IPS DF 6.9 (cell line): ENCODE measurements around the gene TM9SF1.

Source experiments
- DNase-seq: peaks from one replicate; pipeline ENCODE4 v3.0.0-alpha.2; 2013; ENCODE audit warnings: low read depth, low spot score
- H3K27ac ChIP-seq: one replicate; pipeline ENCODE4 v1.5.1; 2013; ENCODE audit warnings: low read length, control low read depth
- H3K27me3 ChIP-seq: 2 replicates; pipeline ENCODE4 v1.6.1; 2013; ENCODE audit warnings: mild to moderate bottlenecking, low read length; ENCODE audit not compliant: control insufficient read depth, insufficient read depth
- H3K36me3 ChIP-seq: 2 replicates; pipeline ENCODE4 v1.6.1; 2013; ENCODE audit warnings: low read length; ENCODE audit not compliant: control insufficient read depth, insufficient read depth
- H3K4me1 ChIP-seq: 2 replicates; pipeline ENCODE4 v1.6.1; 2013; ENCODE audit warnings: low read length; ENCODE audit not compliant: control insufficient read depth, insufficient read depth
- H3K4me3 ChIP-seq: 2 replicates; pipeline ENCODE4 v1.5.1; 2013; ENCODE audit warnings: mild to moderate bottlenecking, low read length
- H3K9me3 ChIP-seq: 2 replicates; pipeline ENCODE4 v1.6.1; 2013; ENCODE audit warnings: low read length, inconsistent platforms; ENCODE audit not compliant: control insufficient read depth, insufficient read depth
- WGBS: extraction: QIAGEN DNeasy Blood & Tissue Kit; methylation state at CpG from one replicate; pipeline ENCODE4 v1.1.7; 2013; ENCODE audit warnings: mixed read lengths, missing lambda C conversion rate; ENCODE audit not compliant: insufficient read length, insufficient coverage; 5-methylcytosine and 5-hydroxymethylcytosine counted together

Gene TM9SF1, protein sequence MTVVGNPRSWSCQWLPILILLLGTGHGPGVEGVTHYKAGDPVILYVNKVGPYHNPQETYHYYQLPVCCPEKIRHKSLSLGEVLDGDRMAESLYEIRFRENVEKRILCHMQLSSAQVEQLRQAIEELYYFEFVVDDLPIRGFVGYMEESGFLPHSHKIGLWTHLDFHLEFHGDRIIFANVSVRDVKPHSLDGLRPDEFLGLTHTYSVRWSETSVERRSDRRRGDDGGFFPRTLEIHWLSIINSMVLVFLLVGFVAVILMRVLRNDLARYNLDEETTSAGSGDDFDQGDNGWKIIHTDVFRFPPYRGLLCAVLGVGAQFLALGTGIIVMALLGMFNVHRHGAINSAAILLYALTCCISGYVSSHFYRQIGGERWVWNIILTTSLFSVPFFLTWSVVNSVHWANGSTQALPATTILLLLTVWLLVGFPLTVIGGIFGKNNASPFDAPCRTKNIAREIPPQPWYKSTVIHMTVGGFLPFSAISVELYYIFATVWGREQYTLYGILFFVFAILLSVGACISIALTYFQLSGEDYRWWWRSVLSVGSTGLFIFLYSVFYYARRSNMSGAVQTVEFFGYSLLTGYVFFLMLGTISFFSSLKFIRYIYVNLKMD

DNA sequence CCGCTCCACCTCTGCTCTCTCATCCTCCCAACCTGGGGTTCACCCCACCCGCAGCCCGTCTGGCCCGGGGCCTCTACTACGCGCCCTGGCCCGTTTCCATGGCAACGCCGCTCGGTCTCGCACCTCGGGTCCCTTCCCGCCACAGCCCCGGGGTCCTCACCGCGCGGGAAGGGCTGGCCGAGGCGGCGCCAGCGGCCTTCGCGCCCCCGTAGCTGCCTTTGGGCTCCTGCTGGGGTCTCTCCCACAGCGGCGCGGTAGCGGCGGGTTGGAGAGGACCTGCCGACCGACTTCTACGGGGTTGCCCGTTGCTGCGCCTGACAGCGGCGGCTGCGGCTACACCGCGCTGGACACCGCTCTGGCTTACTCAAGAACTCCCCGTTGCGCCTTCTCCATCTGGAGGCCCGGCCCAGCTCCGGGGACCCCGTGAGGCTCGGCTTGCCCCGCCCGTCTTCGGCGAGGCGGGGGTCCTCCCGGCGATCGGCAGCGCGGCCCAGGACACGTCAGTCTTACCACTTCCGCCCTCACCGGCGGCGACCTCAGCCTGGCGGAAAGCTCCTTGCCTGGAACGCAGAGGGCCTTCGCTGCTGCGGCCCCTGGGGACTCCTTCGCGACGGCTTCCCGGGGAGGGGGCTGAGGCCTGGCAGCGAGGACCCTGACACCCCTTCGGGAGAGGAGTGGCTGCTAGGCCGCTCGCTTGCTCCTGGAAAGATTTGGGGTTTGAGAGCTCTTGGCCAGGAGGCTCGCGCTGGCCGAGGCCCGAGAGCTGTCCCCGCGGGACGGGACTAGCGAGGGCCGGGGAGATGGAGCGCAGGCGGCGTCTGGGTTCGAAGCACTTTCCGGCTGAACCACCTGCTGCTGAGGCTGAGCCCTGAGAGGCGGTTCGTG is at the start of gene TM9SF1:
TSS of gene TM9SF1 (minus strand) at position 256 of the 885 bp plus-strand sequence. CDS start 422 bp downstream, outside the sequence.
- H3K9me3 ChIP-seq = no peaks in the 10 kb centered on the region
- no peaks in the 10 kb centered on the region for H3K4me1 ChIP-seq
- no peaks in the 10 kb centered on the region for H3K27me3 ChIP-seq
- WGBS = no CpG with 5 or more reads among the region's 89 CpGs
- H3K36me3 ChIP-seq = no peaks in the 10 kb centered on the region
- H3K4me3 ChIP-seq = peak within 1 kb of the TSS; percentile 68
- DNase-seq = no peak
- no peak within 1 kb of the TSS for H3K27ac ChIP-seq

GRCh38 chr14:24243336-24243836 is 48.1 kb upstream of the TM9SF1 start:
- WGBS = no CpG with 5 or more reads among the region's 10 CpGs
- no peaks in the 10 kb centered on the region for H3K9me3 ChIP-seq
- H3K4me1 ChIP-seq = peaks cover 2% of the 10 kb centered on the region; the same call in 1 of the 2 replicates
- DNase-seq = no peak
- no peak overlapping the region; the same call in 1 of the 2 replicates for H3K4me3 ChIP-seq
- H3K36me3 ChIP-seq = peaks cover 11% of the 10 kb centered on the region
- no peak overlapping the region for H3K27ac ChIP-seq
- H3K27me3 ChIP-seq = no peaks in the 10 kb centered on the region

DNA sequence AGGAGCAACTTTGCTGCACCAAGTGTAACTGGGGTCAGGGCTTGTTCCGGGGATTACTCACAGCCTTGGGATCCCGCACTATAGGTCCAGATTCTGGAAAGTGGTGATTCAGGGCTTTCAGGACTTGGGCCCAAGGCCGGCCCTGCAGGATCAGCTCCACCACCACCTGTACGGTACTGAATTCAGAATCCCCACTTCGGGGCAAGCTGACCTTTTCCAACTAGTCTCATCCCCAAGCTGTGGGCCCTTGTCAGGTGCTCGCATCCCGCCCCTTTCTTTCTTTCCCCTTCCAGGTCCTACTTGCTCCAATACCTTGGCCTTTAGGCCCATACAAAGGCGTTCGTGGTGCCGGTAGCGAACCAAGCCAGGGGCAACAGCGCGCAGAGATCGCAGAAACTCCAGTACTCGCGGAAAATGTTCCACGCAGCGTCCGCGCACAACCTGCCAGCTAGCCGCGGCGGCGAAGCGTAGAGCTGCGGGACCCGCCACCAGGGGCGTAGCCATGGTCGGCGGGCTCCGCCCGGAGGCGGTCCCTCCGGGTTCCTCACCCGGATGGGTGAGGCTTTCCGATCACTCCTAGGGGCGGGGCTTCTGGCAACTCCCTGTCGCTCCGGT is 46.7 kb upstream of the TM9SF1 start:
- H3K27me3 ChIP-seq = no peaks in the 10 kb centered on the region
- WGBS = no CpG with 5 or more reads among the region's 39 CpGs
- no peak overlapping the region for H3K27ac ChIP-seq

DNA sequence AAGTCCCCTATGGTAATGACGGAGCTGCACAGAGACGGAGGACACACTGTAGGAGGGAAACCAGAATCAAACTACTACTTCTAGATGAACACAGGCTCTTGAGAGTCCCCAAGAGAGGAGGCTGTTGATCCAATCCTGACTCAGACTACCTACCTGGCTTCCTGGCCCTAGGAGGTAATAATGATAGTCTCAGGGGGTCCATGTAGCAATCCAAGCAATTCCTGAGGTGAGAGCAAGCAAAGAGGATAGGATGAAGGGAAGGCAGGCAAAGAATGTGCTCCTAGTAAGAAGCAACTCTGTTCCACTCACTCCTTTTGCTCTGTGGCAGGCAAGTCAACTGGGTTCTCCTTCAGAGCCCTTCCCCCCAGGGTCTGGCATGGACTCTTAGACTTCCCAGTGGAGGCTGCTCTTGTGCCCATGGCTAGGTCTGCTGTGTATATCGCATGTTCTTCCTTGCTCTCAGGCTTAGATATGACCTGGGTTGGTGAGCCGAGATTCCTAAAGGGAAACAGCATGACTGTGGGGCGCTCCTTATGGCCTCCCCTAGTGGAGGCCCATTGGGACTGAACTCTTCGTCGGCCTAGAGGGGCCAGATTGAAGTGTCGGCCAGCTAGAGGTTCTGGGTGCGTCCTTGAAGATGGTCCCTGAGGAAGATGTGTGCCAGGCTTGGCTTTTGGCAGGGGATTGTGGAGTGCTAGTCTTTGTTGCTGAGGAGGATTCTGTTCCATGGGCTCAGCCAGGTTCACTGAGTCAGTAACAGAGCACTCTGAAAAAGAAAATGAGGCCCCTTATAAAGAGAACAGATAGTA is 45.1 kb upstream of the TM9SF1 start:
- H3K9me3 ChIP-seq = no peaks in the 10 kb centered on the region
- no CpG with 5 or more reads among the region's 9 CpGs for WGBS
- no peak overlapping the region for H3K4me3 ChIP-seq
- no peak overlapping the region for H3K27ac ChIP-seq
- no peak for DNase-seq
- no peaks in the 10 kb centered on the region for H3K27me3 ChIP-seq
- H3K36me3 ChIP-seq = peaks cover 27% of the 10 kb centered on the region
- H3K4me1 ChIP-seq = peaks cover 2% of the 10 kb centered on the region; the same call in 1 of the 2 replicates

More for the DNA sequence above, 46.7 kb upstream of the TM9SF1 start:
- no peaks in the 10 kb centered on the region for H3K9me3 ChIP-seq
- peaks cover 2% of the 10 kb centered on the region; the same call in 1 of the 2 replicates for H3K4me1 ChIP-seq
- peaks cover 22% of the 10 kb centered on the region for H3K36me3 ChIP-seq
- DNase-seq = peak; percentile 57
- H3K4me3 ChIP-seq = peak overlapping the region; percentile 81

DNA sequence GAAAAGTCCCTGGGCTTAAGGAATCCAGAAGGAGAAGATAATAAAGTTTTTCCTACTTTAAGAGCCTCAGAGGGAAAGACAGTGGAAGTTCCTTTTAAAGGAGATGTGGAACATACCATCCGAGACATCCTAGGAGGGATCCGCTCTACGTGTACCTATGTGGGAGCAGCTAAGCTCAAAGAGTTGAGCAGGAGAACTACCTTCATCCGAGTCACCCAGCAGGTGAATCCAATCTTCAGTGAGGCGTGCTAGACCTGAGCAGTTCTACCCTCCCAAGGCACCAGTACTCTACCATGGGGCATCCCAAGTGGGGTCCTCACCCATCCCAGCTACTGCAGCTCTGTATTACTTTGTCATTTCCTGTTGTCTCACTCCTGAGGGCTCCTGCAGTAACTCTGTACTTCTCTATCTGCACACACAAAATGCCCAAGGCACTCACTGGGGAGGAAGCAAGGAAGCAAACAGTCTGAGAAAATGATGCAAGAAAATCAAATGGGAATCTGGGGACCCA is 43.3 kb upstream of the TM9SF1 start:
- no peaks in the 10 kb centered on the region for H3K27me3 ChIP-seq
- no CpG with 5 or more reads among the region's 5 CpGs for WGBS
- H3K27ac ChIP-seq = no peak overlapping the region
- 0 out of 2 replicates have a peak, but pooled peaks cover 2% of the 10 kb centered on the region for H3K4me1 ChIP-seq
- no peak overlapping the region for H3K4me3 ChIP-seq
- no peaks in the 10 kb centered on the region for H3K9me3 ChIP-seq
- peaks cover 27% of the 10 kb centered on the region for H3K36me3 ChIP-seq
- no peak for DNase-seq

DNA sequence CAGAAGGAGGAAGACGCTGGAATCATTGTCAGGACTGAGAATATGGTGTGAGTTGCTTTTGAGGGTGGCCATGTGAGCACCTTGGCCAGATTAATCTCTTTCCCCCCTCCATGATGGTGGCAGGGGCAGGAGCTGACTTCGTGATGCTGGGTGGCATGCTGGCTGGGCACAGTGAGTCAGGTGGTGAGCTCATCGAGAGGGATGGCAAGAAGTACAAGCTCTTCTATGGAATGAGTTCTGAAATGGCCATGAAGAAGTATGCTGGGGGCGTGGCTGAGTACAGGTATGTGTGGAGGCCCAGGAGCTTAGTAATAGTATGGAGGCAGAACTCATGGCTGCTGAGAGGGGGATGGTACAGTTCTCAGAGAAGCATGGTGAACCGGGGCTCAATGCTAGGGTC is 42.9 kb upstream of the TM9SF1 start:
- WGBS = no CpG with 5 or more reads among the region's 5 CpGs
- Histone ChIP-seq H3K9me3 (no peaks in the 10 kb centered on the region), H3K36me3 (peaks cover 27% of the 10 kb centered on the region), H3K27ac (no peak overlapping the region), H3K4me1 (0 out of 2 replicates have a peak, but pooled peaks cover 2% of the 10 kb centered on the region), H3K27me3 (no peaks in the 10 kb centered on the region), H3K4me3 (no peak overlapping the region)
- no peak for DNase-seq

DNA sequence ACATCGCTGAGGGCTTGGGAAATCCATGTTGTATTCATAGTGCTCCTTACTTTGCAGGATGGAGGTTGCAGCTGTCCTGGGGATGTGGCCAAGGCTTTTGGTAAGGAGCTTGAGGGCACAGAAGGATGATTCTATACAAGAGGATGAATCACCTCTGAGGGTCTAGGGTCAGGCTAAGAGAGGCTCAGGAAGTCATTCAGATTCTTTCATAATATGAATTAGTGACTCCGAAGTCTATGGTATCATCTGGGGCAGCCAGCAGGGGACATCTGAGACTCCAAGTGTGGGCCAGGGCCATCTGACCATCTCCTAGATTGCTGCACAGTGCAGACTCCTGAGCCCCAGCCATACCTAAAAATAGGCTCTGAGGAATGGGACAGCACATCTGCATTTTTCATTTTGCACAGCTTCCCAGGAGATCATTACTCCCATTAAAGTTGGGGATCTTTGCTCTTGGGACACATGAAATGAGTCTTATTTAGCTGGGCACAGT is 42.3 kb upstream of the TM9SF1 start:
- H3K4me3 ChIP-seq = no peak overlapping the region
- WGBS = no CpG with 5 or more reads among the region's 2 CpGs
- H3K9me3 ChIP-seq = no peaks in the 10 kb centered on the region
- peaks cover 27% of the 10 kb centered on the region for H3K36me3 ChIP-seq
- H3K27me3 ChIP-seq = no peaks in the 10 kb centered on the region
- H3K27ac ChIP-seq = no peak overlapping the region
- DNase-seq = no peak
- H3K4me1 ChIP-seq = 0 out of 2 replicates have a peak, but pooled peaks cover 2% of the 10 kb centered on the region

DNA sequence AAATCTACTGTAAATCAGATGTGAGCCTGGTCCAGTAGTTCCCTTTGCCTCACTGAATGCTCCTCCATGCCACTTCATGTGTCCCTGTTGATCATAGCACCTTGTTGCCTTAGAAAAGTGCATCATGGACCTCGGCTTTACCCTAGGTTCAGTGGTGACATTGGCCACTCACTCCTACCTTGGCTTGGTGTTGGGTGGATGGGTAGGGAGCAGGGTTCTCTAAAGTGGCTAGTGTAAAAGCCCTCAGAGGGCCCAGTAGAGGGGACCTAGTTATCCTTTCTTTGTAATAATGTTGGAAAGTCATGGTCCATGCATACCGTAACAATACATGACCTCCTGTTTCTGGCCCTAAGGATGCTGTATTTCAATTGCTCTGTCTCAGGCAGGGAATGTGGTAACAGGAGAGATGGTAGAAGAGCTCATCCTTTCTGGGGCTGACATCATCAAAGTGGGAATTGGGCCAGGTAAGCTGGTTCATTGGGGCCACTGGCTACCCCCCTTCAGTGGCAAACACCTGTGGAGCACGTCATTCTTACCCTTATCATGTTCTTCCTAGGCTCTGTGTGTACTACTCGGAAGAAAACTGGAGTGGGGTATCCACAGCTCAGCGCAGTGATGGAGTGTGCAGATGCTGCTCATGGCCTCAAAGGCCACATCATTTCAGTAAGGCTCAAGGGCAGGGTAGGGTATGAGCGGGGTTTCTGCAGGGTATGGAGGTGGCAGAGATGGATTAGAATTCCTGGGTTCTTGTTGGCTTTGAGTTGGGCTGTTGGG is 41.6 kb upstream of the TM9SF1 start:
- H3K4me1 ChIP-seq = 0 out of 2 replicates have a peak, but pooled peaks cover 2% of the 10 kb centered on the region
- H3K27me3 ChIP-seq = no peaks in the 10 kb centered on the region
- H3K9me3 ChIP-seq = no peaks in the 10 kb centered on the region
- no peak overlapping the region for H3K27ac ChIP-seq
- no peak overlapping the region for H3K4me3 ChIP-seq
- peaks cover 27% of the 10 kb centered on the region for H3K36me3 ChIP-seq
- DNase-seq = no peak
- WGBS = no CpG with 5 or more reads among the region's 6 CpGs
